Measurements from ENCODE around the gene NOL9. TPM values are rescaled to one million over a fixed set of nuclear protein-coding genes. Genes with fewer than 3 reads are reported as not detected.

The NOL9 gene
- total and polyA plus RNA-seq, 4 donors, result 1.9 to 27.0 (median 16.2) TPM

- Histone ChIP-seq H3K9me3 (ENCODE audit: control insufficient read depth, low read length) (no peaks in the 10 kb centered on the region), H3K4me3 (ENCODE audit: low read length in 2 of 2) (no peak overlapping the region), H3K27ac (ENCODE audit: low read depth in 1 of 2, low read length in 2 of 2) (peak overlapping the region in 1 of 2 donors; percentile 7), H3K4me1 (ENCODE audit: control insufficient read depth in 1 of 2, insufficient read depth in 2 of 2, low read length in 2 of 2) (peaks cover 0 to 4% of the 10 kb centered on the region in 2 donors), H3K27me3 (ENCODE audit: control insufficient read depth in 1 of 2, insufficient read depth in 2 of 2, low read length in 1 of 2) (no peaks in the 10 kb centered on the region), H3K36me3 (ENCODE audit: control insufficient read depth in 1 of 2, insufficient read depth in 2 of 2, low read length in 1 of 2) (peaks cover 0 to 2% of the 10 kb centered on the region in 2 donors)
- 15 to 16% methylated on average over 13 of the region's 13 CpGs for WGBS, 2 donors
- intact Hi-C loops (cut with DNase I), result no loop called here
- ATAC-seq (ENCODE audit: low FRiP score) (peak; percentile 49), DNase-seq (peak; percentile 70 to 87)
Measured at GRCh38 chr1:6587261-6588005, 33.1 kb upstream of the NOL9 start.

- Histone ChIP-seq H3K9me3 (ENCODE audit: control insufficient read depth, low read length) (no peaks in the 10 kb centered on the region), H3K36me3 (ENCODE audit: control insufficient read depth in 1 of 2, insufficient read depth in 2 of 2, low read length in 1 of 2) (peaks cover 0 to 2% of the 10 kb centered on the region in 2 donors), H3K4me3 (ENCODE audit: low read length in 2 of 2) (no peak overlapping the region), H3K27ac (ENCODE audit: low read depth in 1 of 2, low read length in 2 of 2) (peak overlapping the region in 1 of 2 donors; percentile 11), H3K27me3 (ENCODE audit: control insufficient read depth in 1 of 2, insufficient read depth in 2 of 2, low read length in 1 of 2) (no peaks in the 10 kb centered on the region), H3K4me1 (ENCODE audit: control insufficient read depth in 1 of 2, insufficient read depth in 2 of 2, low read length in 2 of 2) (peaks cover 0 to 4% of the 10 kb centered on the region in 2 donors)
- no peak for DNase-seq
- WGBS, 2 donors, result 67 to 71% methylated on average over 11 of the region's 11 CpGs
- intact Hi-C loops (cut with DNase I), result no loop called here
- no peak for ATAC-seq (ENCODE audit: low FRiP score)
Measured at GRCh38 chr1:6586404-6586816, 32.1 kb upstream of the NOL9 start.

- H3K36me3 ChIP-seq (ENCODE audit: control insufficient read depth in 1 of 2, insufficient read depth in 2 of 2, low read length in 1 of 2), result peaks cover 0 to 2% of the 10 kb centered on the region in 2 donors
- peaks cover 0 to 4% of the 10 kb centered on the region in 2 donors for H3K4me1 ChIP-seq (ENCODE audit: control insufficient read depth in 1 of 2, insufficient read depth in 2 of 2, low read length in 2 of 2)
- WGBS, 2 donors, result 84 to 89% methylated on average over 7 of the region's 7 CpGs
- intact Hi-C loops (cut with DNase I), result no loop called here
- no peak overlapping the region for H3K4me3 ChIP-seq (ENCODE audit: low read length in 2 of 2)
- DNase-seq (no peak), ATAC-seq (ENCODE audit: low FRiP score) (no peak)
- no peaks in the 10 kb centered on the region for H3K9me3 ChIP-seq (ENCODE audit: control insufficient read depth, low read length)
- H3K27me3 ChIP-seq (ENCODE audit: control insufficient read depth in 1 of 2, insufficient read depth in 2 of 2, low read length in 1 of 2), result no peaks in the 10 kb centered on the region
- H3K27ac ChIP-seq (ENCODE audit: low read depth in 1 of 2, low read length in 2 of 2), result no peak overlapping the region
Measured at GRCh38 chr1:6585841-6586240, 31.5 kb upstream of the NOL9 start.

GRCh38 chr1:6585081-6585722, 30.9 kb upstream of the NOL9 start:
- ATAC-seq (ENCODE audit: low FRiP score) (no peak), DNase-seq (no peak)
- Histone ChIP-seq H3K27me3 (ENCODE audit: control insufficient read depth in 1 of 2, insufficient read depth in 2 of 2, low read length in 1 of 2) (no peaks in the 10 kb centered on the region), H3K27ac (ENCODE audit: low read depth in 1 of 2, low read length in 2 of 2) (no peak overlapping the region), H3K4me3 (ENCODE audit: low read length in 2 of 2) (no peak overlapping the region), H3K9me3 (ENCODE audit: control insufficient read depth, low read length) (no peaks in the 10 kb centered on the region), H3K36me3 (ENCODE audit: control insufficient read depth in 1 of 2, insufficient read depth in 2 of 2, low read length in 1 of 2) (peaks cover 0 to 2% of the 10 kb centered on the region in 2 donors), H3K4me1 (ENCODE audit: control insufficient read depth in 1 of 2, insufficient read depth in 2 of 2, low read length in 2 of 2) (peaks cover 0 to 3% of the 10 kb centered on the region in 2 donors)
- intact Hi-C loops (cut with DNase I), result no loop called here
- WGBS, 2 donors, result 87 to 90% methylated on average over 12 of the region's 12 CpGs

- Histone ChIP-seq H3K9me3 (ENCODE audit: control insufficient read depth, low read length) (no peaks in the 10 kb centered on the region), H3K4me1 (ENCODE audit: control insufficient read depth in 1 of 2, insufficient read depth in 2 of 2, low read length in 2 of 2) (peaks cover 0 to 3% of the 10 kb centered on the region in 2 donors), H3K27ac (ENCODE audit: low read depth in 1 of 2, low read length in 2 of 2) (no peak overlapping the region), H3K27me3 (ENCODE audit: control insufficient read depth in 1 of 2, insufficient read depth in 2 of 2, low read length in 1 of 2) (no peaks in the 10 kb centered on the region), H3K4me3 (ENCODE audit: low read length in 2 of 2) (no peak overlapping the region), H3K36me3 (ENCODE audit: control insufficient read depth in 1 of 2, insufficient read depth in 2 of 2, low read length in 1 of 2) (peaks cover 0 to 2% of the 10 kb centered on the region in 2 donors)
- ATAC-seq (ENCODE audit: low FRiP score), result no peak
- intact Hi-C loops (cut with DNase I), result loop anchor here in 1 of 2 donors (5.0 kb wide), 1 partner anchor 43 kb away; no protein-coding TSS in a partner anchor
- DNase-seq, result no peak
- 76 to 79% methylated on average over 21 of the region's 21 CpGs for WGBS, 2 donors
Measured at GRCh38 chr1:6584126-6585080, 30.1 kb upstream of the NOL9 start.

- 69 to 77% methylated on average over 1 of the region's 1 CpG for WGBS, 2 donors
- Histone ChIP-seq H3K36me3 (ENCODE audit: control insufficient read depth in 1 of 2, insufficient read depth in 2 of 2, low read length in 1 of 2) (no peaks in the 10 kb centered on the region), H3K27me3 (ENCODE audit: control insufficient read depth in 1 of 2, insufficient read depth in 2 of 2, low read length in 1 of 2) (no peaks in the 10 kb centered on the region), H3K9me3 (ENCODE audit: control insufficient read depth, low read length) (no peaks in the 10 kb centered on the region), H3K27ac (ENCODE audit: low read depth in 1 of 2, low read length in 2 of 2) (no peak overlapping the region), H3K4me1 (ENCODE audit: control insufficient read depth in 1 of 2, insufficient read depth in 2 of 2, low read length in 2 of 2) (peaks cover 0 to 3% of the 10 kb centered on the region in 2 donors), H3K4me3 (ENCODE audit: low read length in 2 of 2) (no peak overlapping the region)
- no peak for DNase-seq
- intact Hi-C loops (cut with DNase I), result loop anchor here in 1 of 2 donors (5.0 kb wide), 1 partner anchor 45 kb away; no protein-coding TSS in a partner anchor
- no peak for ATAC-seq (ENCODE audit: low FRiP score)
Measured at GRCh38 chr1:6582370-6582769, 28.1 kb upstream of the NOL9 start.

GRCh38 chr1:6581561-6582305, 27.4 kb upstream of the NOL9 start:
- no peak for ATAC-seq (ENCODE audit: low FRiP score)
- WGBS, 2 donors, result 83 to 86% methylated on average over 10 of the region's 10 CpGs

More at GRCh38 chr1:6581561-6582305, 27.4 kb upstream of the NOL9 start:
- H3K9me3 ChIP-seq (ENCODE audit: control insufficient read depth, low read length), result no peaks in the 10 kb centered on the region
- intact Hi-C loops (cut with DNase I), result loop anchor here in 1 of 2 donors (5.0 kb wide), 1 partner anchor 46 kb away; no protein-coding TSS in a partner anchor
- no peak overlapping the region for H3K4me3 ChIP-seq (ENCODE audit: low read length in 2 of 2)
- no peaks in the 10 kb centered on the region for H3K27me3 ChIP-seq (ENCODE audit: control insufficient read depth in 1 of 2, insufficient read depth in 2 of 2, low read length in 1 of 2)
- no peaks in the 10 kb centered on the region for H3K36me3 ChIP-seq (ENCODE audit: control insufficient read depth in 1 of 2, insufficient read depth in 2 of 2, low read length in 1 of 2)
- H3K4me1 ChIP-seq (ENCODE audit: control insufficient read depth in 1 of 2, insufficient read depth in 2 of 2, low read length in 2 of 2), result no peaks in the 10 kb centered on the region
- peak in 1 of 2 donors; percentile 64 for DNase-seq
- peak overlapping the region in 1 of 2 donors; percentile 14 for H3K27ac ChIP-seq (ENCODE audit: low read depth in 1 of 2, low read length in 2 of 2)

Data from aorta (tissue), 5 donors.